ENCODE results near the gene CMPK1.

- TF ChIP-seq CTCF (IDR thresholded peaks at IDR 0.05; ENCODE audit: extremely low read depth in 1 of 2, insufficient read depth in 1 of 2, low read depth in 1 of 2, low read length in 2 of 2) (no peak), MAX (IDR thresholded peaks at IDR 0.05; ENCODE audit: insufficient read depth, insufficient read length) (no peak), POLR2A (IDR thresholded peaks at IDR 0.05; ENCODE audit: low read depth, low read length) (no peak), POLR2AphosphoS5 (IDR thresholded peaks at IDR 0.05; ENCODE audit: insufficient read depth, low read depth, low read length) (no peak), EZH2 (IDR thresholded peaks at IDR 0.05; ENCODE audit: borderline replicate concordance, low read depth, low read length, severe bottlenecking) (no peak), MYC (IDR thresholded peaks at IDR 0.05; ENCODE audit: low read depth, low read length) (no peak)
Observed at GRCh38 chr1:47317841-47318240, 15.7 kb upstream of the CMPK1 start.
